Dermis microvascular lymphatic vessel endothelial cell (primary cell): ENCODE data around the gene APRT. TPM values are rescaled to one million over a fixed set of nuclear protein-coding genes. Genes with fewer than 3 reads are reported as not detected.

Source experiments
- DNase-seq, 2 donors: peaks; one replicate each; pipeline versions ENCODE4 v3.0.0 to v3.0.0-alpha.2; 2010; ENCODE audit warnings: low read depth in 2 of 2
- total RNA-seq: library from RNA; depleted of rRNA; stranded (reverse); fragments of >200 nt; gene quantifications from 2 replicates; pipeline ENCODE4 v1.2.1, GENCODE V29; 2014

The APRT gene
- total RNA-seq, 1 donor from 2014 or later, result 128 TPM

GRCh38 chr16:88842308-88842756 is 30.6 kb upstream of the APRT start:
- DNase-seq, result no peak

- no peak for DNase-seq
These were observed 30.0 kb upstream of the APRT start for GRCh38 chr16:88841521-88842307.

GRCh38 chr16:88840600-88841215 is 29.0 kb upstream of the APRT start:
- DNase-seq, result no peak

- no peak for DNase-seq
These were observed 28.2 kb upstream of the APRT start for GRCh38 chr16:88839745-88840599.

GRCh38 chr16:88839026-88839529 is 27.4 kb upstream of the APRT start:
- no peak for DNase-seq

GRCh38 chr16:88838566-88838965 is 26.8 kb upstream of the APRT start:
- DNase-seq, result no peak

GRCh38 chr16:88837806-88838205 is 26.1 kb upstream of the APRT start:
- DNase-seq, result no peak

GRCh38 chr16:88836791-88837190 is 25.1 kb upstream of the APRT start:
- no peak for DNase-seq

- DNase-seq, result no peak
These were observed 24.1 kb upstream of the APRT start for GRCh38 chr16:88835818-88836217.

GRCh38 chr16:88835383-88835782 is 23.7 kb upstream of the APRT start:
- no peak for DNase-seq

- no peak for DNase-seq
These were observed 22.9 kb upstream of the APRT start for GRCh38 chr16:88834670-88835069.

GRCh38 chr16:88833086-88833485 is 21.4 kb upstream of the APRT start:
- DNase-seq, result no peak

- DNase-seq, result no peak
These were observed 20.1 kb upstream of the APRT start for GRCh38 chr16:88831838-88832237.

GRCh38 chr16:88830783-88831182 is 19.1 kb upstream of the APRT start:
- no peak for DNase-seq

- DNase-seq, result no peak
These were observed 18.5 kb upstream of the APRT start for GRCh38 chr16:88830258-88830657.

- no peak for DNase-seq
These were observed 17.0 kb upstream of the APRT start for GRCh38 chr16:88828711-88829110.

GRCh38 chr16:88827727-88828126 is 16.0 kb upstream of the APRT start:
- no peak for DNase-seq

- DNase-seq, result no peak
These were observed 14.5 kb upstream of the APRT start for GRCh38 chr16:88826070-88826840.

GRCh38 chr16:88825146-88825545 is 13.4 kb upstream of the APRT start:
- DNase-seq, result no peak

GRCh38 chr16:88824256-88825077 is 12.7 kb upstream of the APRT start:
- DNase-seq, result no peak
